Measurements from ENCODE around the gene ABCC9. TPM values are rescaled to one million over a fixed set of nuclear protein-coding genes. Genes with fewer than 3 reads are reported as not detected.

Gene ABCC9
- total RNA-seq, 1 experiment from 2014 or later, result not detected

DNA sequence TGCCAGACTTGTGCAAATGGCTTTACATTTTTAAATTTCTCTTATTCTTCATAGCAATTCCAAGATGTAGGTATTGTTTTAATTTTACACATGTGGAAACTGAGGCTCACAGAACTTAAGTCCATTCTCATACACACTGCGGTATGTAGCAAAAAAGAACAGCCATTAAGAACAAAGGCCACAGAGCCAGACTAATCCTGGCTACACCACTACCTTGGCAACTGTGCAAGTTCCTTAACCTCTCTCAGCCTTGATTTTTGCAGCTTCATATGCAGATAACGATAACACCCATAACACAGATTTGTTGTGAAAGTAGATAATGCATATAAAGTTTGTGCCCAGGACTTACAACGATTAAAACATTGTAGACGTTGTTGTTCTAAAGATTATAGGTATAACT is 81.1 kb downstream of the ABCC9 start:
- Histone ChIP-seq H4K5ac (ENCODE audit: insufficient read length, low read depth, low read length) (no peak overlapping the region), H2BK15ac (ENCODE audit: low read depth, low read length) (no peak overlapping the region), H3K4me2 (ENCODE audit: insufficient read depth, insufficient read length, low read length) (no peak overlapping the region), H3K4ac (ENCODE audit: low read depth, low read length) (no peak overlapping the region), H3K56ac (ENCODE audit: insufficient read length, low read depth, low read length) (no peak overlapping the region), H3K27ac (ENCODE audit: insufficient read length, low read depth, low read length) (no peak overlapping the region), H3K14ac (ENCODE audit: insufficient read depth, low read length) (no peak overlapping the region), H4K91ac (ENCODE audit: insufficient read length, low read depth, low read length) (no peak overlapping the region), H2AK5ac (ENCODE audit: insufficient read length, low read length) (no peak overlapping the region), H3K79me2 (ENCODE audit: insufficient read depth, low read length) (no peaks in the 10 kb centered on the region), H3K9me3 (ENCODE audit: control insufficient read depth, low read depth, low read length) (no peaks in the 10 kb centered on the region), H3K4me1 (ENCODE audit: insufficient read depth, low read length) (no peaks in the 10 kb centered on the region), H3K9ac (ENCODE audit: extremely low read depth, insufficient read length, low read length) (no peak overlapping the region), H2BK12ac (ENCODE audit: insufficient read length, low read depth, low read length) (no peak overlapping the region), H4K20me1 (ENCODE audit: control insufficient read depth, insufficient read depth, insufficient read length) (no peaks in the 10 kb centered on the region), H3K79me1 (ENCODE audit: insufficient read depth, low read depth, low read length, poor library complexity, severe bottlenecking) (no peaks in the 10 kb centered on the region), H4K8ac (replicated peaks; ENCODE audit: insufficient read length, low read depth, low read length) (no peak overlapping the region), H2BK20ac (ENCODE audit: low read depth, low read length, poor library complexity, severe bottlenecking) (no peak overlapping the region), H2AFZ (ENCODE audit: low read length) (no peak overlapping the region), H3K23me2 (ENCODE audit: insufficient read length, low read depth, low read length, poor library complexity, severe bottlenecking) (no peaks in the 10 kb centered on the region), H2BK120ac (ENCODE audit: low read depth, low read length, poor library complexity, severe bottlenecking) (no peak overlapping the region), H3T11ph (ENCODE audit: low read length) (no peak overlapping the region), H3K18ac (ENCODE audit: insufficient read length, low read depth, low read length) (no peak overlapping the region), H3K23ac (ENCODE audit: insufficient read length, low read depth, low read length) (no peak overlapping the region), H2BK5ac (ENCODE audit: insufficient read length, low read length) (no peak overlapping the region), H3K27me3 (ENCODE audit: insufficient read depth, low read length) (no peaks in the 10 kb centered on the region)
- Mint-ChIP-seq H3K4me3 (no peak overlapping the region), H3K27ac (no peak overlapping the region), H3K27me3 (ENCODE audit: low read depth) (peaks cover 2% of the 10 kb centered on the region; the same call in 1 of the 2 replicates), H3K9me3 (no peaks in the 10 kb centered on the region), H3K36me3 (ENCODE audit: insufficient read depth in 1 of 3, low read depth in 3 of 3) (no peaks in the 10 kb centered on the region), H3K4me1 (no peaks in the 10 kb centered on the region)
- DNase-seq, result no peak
- TF ChIP-seq, protein P1, sequence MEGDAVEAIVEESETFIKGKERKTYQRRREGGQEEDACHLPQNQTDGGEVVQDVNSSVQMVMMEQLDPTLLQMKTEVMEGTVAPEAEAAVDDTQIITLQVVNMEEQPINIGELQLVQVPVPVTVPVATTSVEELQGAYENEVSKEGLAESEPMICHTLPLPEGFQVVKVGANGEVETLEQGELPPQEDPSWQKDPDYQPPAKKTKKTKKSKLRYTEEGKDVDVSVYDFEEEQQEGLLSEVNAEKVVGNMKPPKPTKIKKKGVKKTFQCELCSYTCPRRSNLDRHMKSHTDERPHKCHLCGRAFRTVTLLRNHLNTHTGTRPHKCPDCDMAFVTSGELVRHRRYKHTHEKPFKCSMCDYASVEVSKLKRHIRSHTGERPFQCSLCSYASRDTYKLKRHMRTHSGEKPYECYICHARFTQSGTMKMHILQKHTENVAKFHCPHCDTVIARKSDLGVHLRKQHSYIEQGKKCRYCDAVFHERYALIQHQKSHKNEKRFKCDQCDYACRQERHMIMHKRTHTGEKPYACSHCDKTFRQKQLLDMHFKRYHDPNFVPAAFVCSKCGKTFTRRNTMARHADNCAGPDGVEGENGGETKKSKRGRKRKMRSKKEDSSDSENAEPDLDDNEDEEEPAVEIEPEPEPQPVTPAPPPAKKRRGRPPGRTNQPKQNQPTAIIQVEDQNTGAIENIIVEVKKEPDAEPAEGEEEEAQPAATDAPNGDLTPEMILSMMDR (conservative IDR thresholded peaks at IDR 0.05), result no peak
- WGBS (ENCODE audit: extremely low coverage, insufficient read length, low lambda C conversion rate), result no CpG with 5 or more reads among the region's 4 CpGs

All from H9 (cell line).